A549 (cell line): ENCODE results near the gene TCAF1. TPM values are rescaled to one million over a fixed set of nuclear protein-coding genes. Genes with fewer than 3 reads are reported as not detected.

Experiments
- ATAC-seq, 2 experiments: fragments of 200-7000 bp in 1 of 2; fragments of >200 bp in 1 of 2; cut with Nextera tagmentation in 1 of 2; cut with Tn5 transposase in 1 of 2; 3 replicates each; pipeline versions ENCODE4 v1.8.0 to v1.9.1; 2018 to 2020; ENCODE audit warnings: mild to moderate bottlenecking in 1 of 2, moderate library complexity in 1 of 2
- CTCF ChIA-PET: fragments of 300-600 bp; sonication (Branson Sonifier 250); formaldehyde crosslinking; extraction: SDS; loops from one replicate; lab custom pipeline; 2021; ENCODE audit warnings: antibody characterized with exemption, inconsistent platforms; lab: Yijun Ruan, JAX
- POLR2A ChIA-PET: fragments of 350-600 bp; formaldehyde crosslinking; extraction: SDS; loops from one replicate; lab custom pipeline; 2021; ENCODE audit warnings: antibody characterized with exemption, inconsistent platforms; lab: Yijun Ruan, JAX
- DNase-seq, 2 experiments: peaks; one replicate each; pipeline versions ENCODE4 v3.0.0 to v3.0.0-alpha.2; 2011 to 2016; ENCODE audit warnings: low read depth in 1 of 2, low spot score in 1 of 2
- FAIRE-seq: peaks from 2 replicates; lab custom pipeline; 2011; peaks lifted over from hg19 to GRCh38; lab: Jason Lieb, UNC
- H3K27ac ChIP-seq, 2 experiments: fragments of >200 bp; sonication (Bioruptor Twin); formaldehyde crosslinking; 3 replicates each; pipeline ENCODE4 v1.5.1; 2016 to 2017
- H3K4me1 ChIP-seq: fragments of >200 bp; sonication (Bioruptor Twin); formaldehyde crosslinking; 3 replicates; pipeline ENCODE4 v1.6.1; 2016
- H3K4me2 ChIP-seq: fragments of >200 bp; sonication (Bioruptor Twin); formaldehyde crosslinking; 3 replicates; pipeline ENCODE4 v1.6.1; 2016
- H3K4me3 ChIP-seq: fragments of >200 bp; sonication (Bioruptor Twin); formaldehyde crosslinking; 3 replicates; pipeline ENCODE4 v1.5.1; 2016
- H3K9me3 ChIP-seq: fragments of >200 bp; sonication (Bioruptor Twin); formaldehyde crosslinking; 3 replicates; pipeline ENCODE4 v1.6.1; 2016
- CBX2 ChIP-seq: fragments of 200-600 bp; sonication (generic); IDR thresholded peaks from 2 replicates; pipeline ENCODE4 v1.6.1; 2016; ENCODE audit warnings: low read depth, mild to moderate bottlenecking, borderline replicate concordance
- EHF ChIP-seq: fragments of 250-450 bp; sonication (Bioruptor Pico); IDR thresholded peaks from 2 replicates; pipeline ENCODE4 v1.5.0; 2020; ENCODE audit warnings: mild to moderate bottlenecking
- ESRRA ChIP-seq: fragments of 150-350 bp; IDR thresholded peaks from 2 replicates; pipeline ENCODE4 v1.6.1; 2014; ENCODE audit warnings: mild to moderate bottlenecking, low read length, borderline replicate concordance
- FOXS1 ChIP-seq: fragments of 250-450 bp; sonication (Bioruptor Pico); IDR thresholded peaks from 2 replicates; pipeline ENCODE4 v1.5.0; 2020; ENCODE audit warnings: mild to moderate bottlenecking, moderate library complexity
- HOXB5 ChIP-seq: fragments of 250-450 bp; sonication (Bioruptor Pico); IDR thresholded peaks from 2 replicates; pipeline ENCODE4 v1.5.0; 2020; ENCODE audit warnings: mild to moderate bottlenecking, moderate library complexity
- JUN ChIP-seq, 2 experiments: fragments of >200 bp; sonication (Bioruptor Twin); formaldehyde crosslinking; IDR thresholded peaks; 2 replicates in 1 of 2; 3 replicates in 1 of 2; pipeline ENCODE4 v1.6.1; 2016 to 2017
- JUNB ChIP-seq: fragments of >200 bp; sonication (Bioruptor Twin); formaldehyde crosslinking; IDR thresholded peaks from 2 replicates; pipeline ENCODE4 v1.6.1; 2016
- MAZ ChIP-seq: fragments of 150-350 bp; IDR thresholded peaks from 2 replicates; pipeline ENCODE4 v1.6.1; 2014; ENCODE audit warnings: antibody characterized with exemption, low read depth, low read length, borderline replicate concordance
- POLR2A ChIP-seq: IDR thresholded peaks from 2 replicates; pipeline ENCODE4 v1.6.1; 2012; ENCODE audit warnings: mild to moderate bottlenecking, low read length
- POLR2AphosphoS2 ChIP-seq: conservative IDR thresholded peaks from 2 replicates; pipeline ENCODE4 v1.6.1; 2012; ENCODE audit warnings: low read length, improper control_type of control experiment, inconsistent platforms
- RAD21 ChIP-seq, 2 experiments: fragments of >200 bp in 1 of 2; sonication (Bioruptor Twin) in 1 of 2; formaldehyde crosslinking in 1 of 2; IDR thresholded peaks in 1 of 2; conservative IDR thresholded peaks in 1 of 2; 2 replicates in 1 of 2; 3 replicates in 1 of 2; pipeline ENCODE4 v1.6.1; 2012 to 2018; ENCODE audit warnings: inconsistent platforms in 1 of 2
- RCOR1 ChIP-seq: fragments of 150-350 bp; IDR thresholded peaks from 2 replicates; pipeline ENCODE4 v1.6.1; 2014; ENCODE audit warnings: antibody characterized with exemption, low read length, low read depth
- SMC3 ChIP-seq: fragments of >200 bp; sonication (Bioruptor Twin); formaldehyde crosslinking; IDR thresholded peaks from 3 replicates; pipeline ENCODE4 v1.6.1; 2018; ENCODE audit warnings: inconsistent platforms
- ZFP36 ChIP-seq: fragments of 450-650 bp; IDR thresholded peaks from 2 replicates; pipeline ENCODE4 v1.6.1; 2014; ENCODE audit warnings: borderline replicate concordance; ENCODE audit not compliant: partially characterized antibody
- WGBS: methylation state at CpG from one replicate; pipeline ENCODE4 v1.1.6; 2017; ENCODE audit errors: missing lambda C conversion rate; 5-methylcytosine and 5-hydroxymethylcytosine counted together
- polyA plus RNA-seq, 4 experiments: library from polyadenylated mRNA; depleted of rRNA in 3 of 4; stranded (reverse); fragments of >200 nt; fragmentation: RNase III in 1 of 4; extraction: RNeasy Plus Mini Kit Qiagen cat#74134 plus additional on column Dnase treatment in 1 of 4; gene quantifications; 2 replicates in 3 of 4; 3 replicates in 1 of 4; pipeline ENCODE4 v1.2.3, GENCODE V29; 2011 to 2017
- TF ChIP-seq, protein P1 (sequence below): IDR thresholded peaks from 2 replicates; pipeline ENCODE4 v1.6.1; 2012; ENCODE audit warnings: low read depth, borderline replicate concordance
- TF ChIP-seq, protein P2 (sequence below): IDR thresholded peaks from 2 replicates; pipeline ENCODE4 v1.6.1; 2012
- TF ChIP-seq, protein P3 (sequence below): fragments of >200 bp; sonication (Bioruptor Twin); formaldehyde crosslinking; IDR thresholded peaks from 3 replicates; pipeline ENCODE4 v1.6.1; 2016

TCAF1 gene
- polyA plus RNA-seq, 2 of the 4 experiments (the other 2 are of a cell fraction), result 26.4 to 32.7 TPM

DNA sequence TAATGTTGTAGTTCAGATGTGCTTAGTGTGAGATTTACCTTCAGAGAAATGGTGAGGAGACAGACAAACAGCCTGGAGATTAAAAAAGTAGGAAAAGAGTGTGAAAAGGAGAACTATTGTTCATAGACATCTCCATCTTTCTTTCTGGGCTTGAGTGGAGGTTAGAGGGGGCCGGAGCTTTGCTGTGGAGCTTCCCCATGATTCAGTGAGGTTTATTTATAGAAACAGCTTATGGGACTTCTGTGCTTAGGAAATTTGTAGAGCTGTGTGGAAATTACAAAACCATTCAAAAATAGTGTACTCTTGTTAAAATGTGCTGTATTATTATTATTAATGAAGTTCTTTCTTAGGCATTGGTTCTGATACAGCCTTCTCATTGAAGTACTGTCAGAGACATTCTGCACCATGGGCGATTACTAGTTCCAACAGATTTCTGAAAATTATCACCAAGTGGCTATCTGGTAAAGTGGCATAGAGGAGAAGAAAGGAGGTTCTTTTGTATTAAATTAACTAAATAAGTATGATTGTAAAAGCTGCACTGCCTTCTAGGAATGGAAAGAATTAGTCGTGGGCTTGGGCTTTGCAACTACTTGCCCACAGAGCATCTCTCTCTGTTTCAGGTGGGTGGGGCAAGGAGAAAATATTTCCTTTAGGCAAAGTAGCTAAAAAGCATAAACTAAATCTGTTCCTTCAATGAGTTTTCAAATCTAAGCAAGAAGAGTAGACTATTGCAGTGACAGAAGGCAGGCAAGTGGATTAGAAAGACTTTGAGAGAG lies 8.7 kb upstream of the TCAF1 start:
- H3K4me1 ChIP-seq, result no peaks in the 10 kb centered on the region
- ChIA-PET POLR2A (interaction anchor here (3.5 kb wide), 1 partner anchor 9 kb away, joined by 20 read pairs; the partner anchor contains the start of gene TCAF1), CTCF (interaction anchor here (1.1 kb wide), 1 partner anchor 10 kb away, joined by 7 read pairs; no protein-coding TSS in a partner anchor)
- TF ChIP-seq MAZ (no peak), SMC3 (no peak), FOXS1 (CRISPR knock-in tag) (no peak)
- TF ChIP-seq, protein P1, sequence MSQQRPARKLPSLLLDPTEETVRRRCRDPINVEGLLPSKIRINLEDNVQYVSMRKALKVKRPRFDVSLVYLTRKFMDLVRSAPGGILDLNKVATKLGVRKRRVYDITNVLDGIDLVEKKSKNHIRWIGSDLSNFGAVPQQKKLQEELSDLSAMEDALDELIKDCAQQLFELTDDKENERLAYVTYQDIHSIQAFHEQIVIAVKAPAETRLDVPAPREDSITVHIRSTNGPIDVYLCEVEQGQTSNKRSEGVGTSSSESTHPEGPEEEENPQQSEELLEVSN, result no peak
- TF ChIP-seq, protein P2, sequence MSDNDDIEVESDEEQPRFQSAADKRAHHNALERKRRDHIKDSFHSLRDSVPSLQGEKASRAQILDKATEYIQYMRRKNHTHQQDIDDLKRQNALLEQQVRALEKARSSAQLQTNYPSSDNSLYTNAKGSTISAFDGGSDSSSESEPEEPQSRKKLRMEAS, result no peak
- ATAC-seq (no peak), FAIRE-seq (no peak), DNase-seq (no peak)
- no peak overlapping the region for H3K27ac ChIP-seq
- H3K9me3 ChIP-seq, result no peaks in the 10 kb centered on the region
- no peak overlapping the region for H3K4me2 ChIP-seq
- no peak overlapping the region for H3K4me3 ChIP-seq
- 62% methylated on average over 3 of the region's 3 CpGs for WGBS

DNA sequence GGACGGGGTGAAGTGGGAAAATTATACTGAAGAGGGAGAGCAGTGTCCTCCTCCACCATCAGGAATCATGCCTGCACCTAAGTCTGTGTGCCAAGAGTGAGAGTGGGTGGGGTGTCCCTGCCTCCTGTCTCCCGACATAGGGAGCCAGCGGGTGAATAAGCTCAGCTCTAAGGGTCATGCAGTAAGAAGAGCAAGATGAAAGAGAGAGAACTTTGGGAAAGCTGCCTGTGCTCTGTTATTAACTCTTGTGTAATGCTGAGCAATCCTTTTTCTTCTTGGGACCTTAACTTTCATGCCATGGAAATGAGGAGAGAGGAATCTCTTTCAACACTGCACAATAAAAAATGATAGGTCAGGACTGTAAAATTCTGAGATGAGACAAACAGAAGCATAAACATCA lies 7.9 kb upstream of the TCAF1 start:
- ChIA-PET CTCF (interaction anchor here (1.1 kb wide), 1 partner anchor 9 kb away, joined by 7 read pairs; no protein-coding TSS in a partner anchor), POLR2A (interaction anchor here (3.5 kb wide), 1 partner anchor 8 kb away, joined by 20 read pairs; the partner anchor contains the start of gene TCAF1)
- ATAC-seq, result no peak
- Histone ChIP-seq H3K4me1 (no peaks in the 10 kb centered on the region), H3K4me3 (no peak overlapping the region), H3K4me2 (no peak overlapping the region), H3K9me3 (no peaks in the 10 kb centered on the region), H3K27ac (no peak overlapping the region)
- FAIRE-seq, result no peak
- DNase-seq, result no peak
- TF ChIP-seq CBX2 (no peak), JUNB (no peak), MAZ (no peak), ZFP36 (no peak), EHF (CRISPR knock-in tag) (no peak), POLR2A (no peak), ESRRA (no peak), JUN (IDR thresholded peaks at IDR 0.05) (no peak), HOXB5 (CRISPR knock-in tag) (no peak), RCOR1 (no peak)
- TF ChIP-seq, protein P3, sequence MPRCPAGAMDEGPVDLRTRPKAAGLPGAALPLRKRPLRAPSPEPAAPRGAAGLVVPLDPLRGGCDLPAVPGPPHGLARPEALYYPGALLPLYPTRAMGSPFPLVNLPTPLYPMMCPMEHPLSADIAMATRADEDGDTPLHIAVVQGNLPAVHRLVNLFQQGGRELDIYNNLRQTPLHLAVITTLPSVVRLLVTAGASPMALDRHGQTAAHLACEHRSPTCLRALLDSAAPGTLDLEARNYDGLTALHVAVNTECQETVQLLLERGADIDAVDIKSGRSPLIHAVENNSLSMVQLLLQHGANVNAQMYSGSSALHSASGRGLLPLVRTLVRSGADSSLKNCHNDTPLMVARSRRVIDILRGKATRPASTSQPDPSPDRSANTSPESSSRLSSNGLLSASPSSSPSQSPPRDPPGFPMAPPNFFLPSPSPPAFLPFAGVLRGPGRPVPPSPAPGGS, result no peak
- WGBS, result 24% methylated on average over 3 of the region's 3 CpGs

DNA sequence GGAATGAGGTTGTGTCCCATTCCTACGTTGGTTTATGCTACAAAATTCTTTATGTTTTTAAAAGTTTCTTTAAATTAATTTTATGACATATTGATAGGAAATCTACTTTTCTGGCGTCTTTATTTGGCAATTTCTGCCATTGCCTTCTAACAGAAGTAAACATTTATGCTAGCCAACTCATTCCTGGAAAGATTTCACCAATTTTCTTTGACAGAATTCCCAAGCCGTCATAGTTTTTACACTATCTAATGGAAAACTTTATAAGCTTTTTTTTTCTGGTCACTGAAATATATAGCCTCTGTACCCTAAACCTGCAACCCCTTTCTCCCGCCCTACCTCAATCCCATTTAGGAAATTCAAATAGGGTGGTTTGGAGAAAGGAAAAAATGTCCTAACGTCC lies 6.1 kb upstream of the TCAF1 start:
- Histone ChIP-seq H3K27ac (no peak overlapping the region), H3K9me3 (no peaks in the 10 kb centered on the region), H3K4me3 (no peak overlapping the region), H3K4me2 (no peak overlapping the region), H3K4me1 (no peaks in the 10 kb centered on the region)
- WGBS, result 38% methylated on average over 5 of the region's 5 CpGs
- ChIA-PET CTCF (no interaction called here), POLR2A (no interaction called here)
- FAIRE-seq, result no peak
- TF ChIP-seq POLR2AphosphoS2 (no peak), MAZ (no peak), RAD21 (conservative IDR thresholded peaks at IDR 0.05 in 1 of 2, IDR thresholded peaks at IDR 0.05 in 1 of 2) (no peak)
- TF ChIP-seq, protein P3, result no peak
- DNase-seq, result no peak
- no peak for ATAC-seq
